ENCODE measurements around the gene PLEKHG2.

Gene PLEKHG2

DNA sequence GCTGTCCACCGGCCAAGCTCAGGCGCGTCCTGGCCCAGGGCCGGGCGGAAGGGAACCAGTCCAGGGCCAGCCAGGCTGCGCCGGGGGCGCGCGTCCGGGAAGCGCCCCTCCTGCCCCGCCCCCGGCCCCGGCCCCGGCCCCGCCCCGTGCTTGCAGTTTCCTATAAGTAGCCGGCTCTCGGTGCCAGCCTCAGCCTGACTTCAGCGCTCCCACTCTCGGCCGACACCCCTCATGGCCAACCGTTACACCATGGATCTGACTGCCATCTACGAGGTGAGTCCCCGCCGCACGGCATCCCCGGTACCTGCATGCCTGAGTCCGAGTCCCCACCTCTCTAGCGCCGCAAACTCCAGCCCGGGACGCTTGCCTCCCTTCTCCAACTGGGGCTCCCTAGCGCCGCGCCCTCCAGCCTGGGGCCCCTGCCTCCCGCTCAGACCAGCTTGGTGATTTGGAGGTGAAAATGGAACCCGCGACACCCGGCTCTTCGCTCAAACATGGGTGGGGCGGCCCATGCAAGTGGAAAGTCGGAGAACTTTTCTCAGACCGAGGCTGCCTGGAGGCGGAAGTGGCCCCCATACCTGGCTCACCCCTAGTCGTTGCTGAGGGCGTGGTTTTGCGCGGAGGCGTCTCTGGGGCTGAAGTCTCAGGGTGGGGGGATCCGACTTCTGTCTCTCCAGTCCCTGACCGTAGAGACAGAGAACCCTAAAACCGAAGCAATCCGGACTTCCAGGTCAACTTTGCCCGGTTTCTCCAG is 5.6 kb upstream of the PLEKHG2 start, which contains the start of gene ZFP36:
TSS of gene ZFP36 (plus strand) at position 192 of the 754 bp plus-strand sequence. CDS start at position 250, 58 bp downstream.
- DNase-seq = peak; percentile 50

DNA sequence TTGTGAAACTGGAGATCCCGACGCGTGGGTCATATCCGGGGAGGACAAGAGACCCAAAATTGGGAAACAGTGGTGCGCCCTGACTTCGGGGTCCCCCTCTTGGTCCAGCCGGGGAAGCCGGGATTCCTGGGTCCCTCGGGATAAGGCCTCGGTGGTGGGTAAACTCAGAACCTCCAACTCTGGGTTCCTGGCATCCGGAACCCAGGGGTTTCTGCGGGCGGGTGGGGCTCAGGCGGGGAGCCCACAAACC is 5.1 kb upstream of the PLEKHG2 start:
- DNase-seq = no peak

DNA sequence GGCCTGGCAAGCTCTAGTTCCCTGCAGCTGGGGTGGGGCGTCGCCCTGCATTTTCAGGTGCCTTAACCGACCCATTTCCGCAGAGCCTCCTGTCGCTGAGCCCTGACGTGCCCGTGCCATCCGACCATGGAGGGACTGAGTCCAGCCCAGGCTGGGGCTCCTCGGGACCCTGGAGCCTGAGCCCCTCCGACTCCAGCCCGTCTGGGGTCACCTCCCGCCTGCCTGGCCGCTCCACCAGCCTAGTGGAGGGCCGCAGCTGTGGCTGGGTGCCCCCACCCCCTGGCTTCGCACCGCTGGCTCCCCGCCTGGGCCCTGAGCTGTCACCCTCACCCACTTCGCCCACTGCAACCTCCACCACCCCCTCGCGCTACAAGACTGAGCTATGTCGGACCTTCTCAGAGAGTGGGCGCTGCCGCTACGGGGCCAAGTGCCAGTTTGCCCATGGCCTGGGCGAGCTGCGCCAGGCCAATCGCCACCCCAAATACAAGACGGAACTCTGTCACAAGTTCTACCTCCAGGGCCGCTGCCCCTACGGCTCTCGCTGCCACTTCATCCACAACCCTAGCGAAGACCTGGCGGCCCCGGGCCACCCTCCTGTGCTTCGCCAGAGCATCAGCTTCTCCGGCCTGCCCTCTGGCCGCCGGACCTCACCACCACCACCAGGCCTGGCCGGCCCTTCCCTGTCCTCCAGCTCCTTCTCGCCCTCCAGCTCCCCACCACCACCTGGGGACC is 4.6 kb upstream of the PLEKHG2 start:
- DNase-seq = no peak

DNA sequence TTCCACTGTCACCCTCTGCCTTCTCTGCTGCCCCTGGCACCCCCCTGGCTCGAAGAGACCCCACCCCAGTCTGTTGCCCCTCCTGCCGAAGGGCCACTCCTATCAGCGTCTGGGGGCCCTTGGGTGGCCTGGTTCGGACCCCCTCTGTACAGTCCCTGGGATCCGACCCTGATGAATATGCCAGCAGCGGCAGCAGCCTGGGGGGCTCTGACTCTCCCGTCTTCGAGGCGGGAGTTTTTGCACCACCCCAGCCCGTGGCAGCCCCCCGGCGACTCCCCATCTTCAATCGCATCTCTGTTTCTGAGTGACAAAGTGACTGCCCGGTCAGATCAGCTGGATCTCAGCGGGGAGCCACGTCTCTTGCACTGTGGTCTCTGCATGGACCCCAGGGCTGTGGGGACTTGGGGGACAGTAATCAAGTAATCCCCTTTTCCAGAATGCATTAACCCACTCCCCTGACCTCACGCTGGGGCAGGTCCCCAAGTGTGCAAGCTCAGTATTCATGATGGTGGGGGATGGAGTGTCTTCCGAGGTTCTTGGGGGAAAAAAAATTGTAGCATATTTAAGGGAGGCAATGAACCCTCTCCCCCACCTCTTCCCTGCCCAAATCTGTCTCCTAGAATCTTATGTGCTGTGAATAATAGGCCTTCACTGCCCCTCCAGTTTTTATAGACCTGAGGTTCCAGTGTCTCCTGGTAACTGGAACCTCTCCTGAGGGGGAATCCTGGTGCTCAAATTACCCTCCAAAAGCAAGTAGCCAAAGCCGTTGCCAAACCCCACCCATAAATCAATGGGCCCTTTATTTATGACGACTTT is 3.9 kb upstream of the PLEKHG2 start:
- no peak for DNase-seq

DNA sequence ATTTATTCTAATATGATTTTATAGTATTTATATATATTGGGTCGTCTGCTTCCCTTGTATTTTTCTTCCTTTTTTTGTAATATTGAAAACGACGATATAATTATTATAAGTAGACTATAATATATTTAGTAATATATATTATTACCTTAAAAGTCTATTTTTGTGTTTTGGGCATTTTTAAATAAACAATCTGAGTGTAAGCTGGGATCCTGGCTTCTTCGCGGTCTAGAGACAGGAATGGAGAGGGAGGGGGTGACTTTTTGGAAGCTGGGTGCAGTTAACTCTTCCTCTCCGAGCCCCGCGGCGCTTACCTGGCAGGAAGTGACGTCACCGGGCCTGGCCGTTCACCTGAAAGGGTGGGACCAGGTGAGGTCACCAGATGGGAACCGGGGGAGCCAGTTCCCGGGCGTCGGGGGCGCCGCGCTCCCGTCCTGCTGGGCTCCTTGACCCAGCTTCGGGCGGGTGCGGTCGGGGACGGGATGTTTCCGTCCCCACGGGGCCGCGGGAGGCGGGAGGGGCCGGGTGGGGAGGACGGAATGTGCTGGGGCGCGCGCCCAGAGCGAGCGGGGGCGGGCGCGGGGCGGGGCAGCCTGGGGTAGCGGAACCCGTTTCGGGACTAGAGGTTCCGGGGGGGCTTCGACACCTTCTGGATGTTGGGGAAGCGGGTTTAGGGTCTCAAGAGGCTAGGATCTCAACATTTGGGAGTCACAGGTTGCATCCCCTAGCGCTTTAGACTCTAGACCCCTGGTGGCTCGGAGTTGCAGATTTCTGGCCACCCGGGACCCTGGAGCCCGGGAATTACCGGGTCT is 3.1 kb upstream of the PLEKHG2 start:
- peak; percentile 91 for DNase-seq

DNA sequence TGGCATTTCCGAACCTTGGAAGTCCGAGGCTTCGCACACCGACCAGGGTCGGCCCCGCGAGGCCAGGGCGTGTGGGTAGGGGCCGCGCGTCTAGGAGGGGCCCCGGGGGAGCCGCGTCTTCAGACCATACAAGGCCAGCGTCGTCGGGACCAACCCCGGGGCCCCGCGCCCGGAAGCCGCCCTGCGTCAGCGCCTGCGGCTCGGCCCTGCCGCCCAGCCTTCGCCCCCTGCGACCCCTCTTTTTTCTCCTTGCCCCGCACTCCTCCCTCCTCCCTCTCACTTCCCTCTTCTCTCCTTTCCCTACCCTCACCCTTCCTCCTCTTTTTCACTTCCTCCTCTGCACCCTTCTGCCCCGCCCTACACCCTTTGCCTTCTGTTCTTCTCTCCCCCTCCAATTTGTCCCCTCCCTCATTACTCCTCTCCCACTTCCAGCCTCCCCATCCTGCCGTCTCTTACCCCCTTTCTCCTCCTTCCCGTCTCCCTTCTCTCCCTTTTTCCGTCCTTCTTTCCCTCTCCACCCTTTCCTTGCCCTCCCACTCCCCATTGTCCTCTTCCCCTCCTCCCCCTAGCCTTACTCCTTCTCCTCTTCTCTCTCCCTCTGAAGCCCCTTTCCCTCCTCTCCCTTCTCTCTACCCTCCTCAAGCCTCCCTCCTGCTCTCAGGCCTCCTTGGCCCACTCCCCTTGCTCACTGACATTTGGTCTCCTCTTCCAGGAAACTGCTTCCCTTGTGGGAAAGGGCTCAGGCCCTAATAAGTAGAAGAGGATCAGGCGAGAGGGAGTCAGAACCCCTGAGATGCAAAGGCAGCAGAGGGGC is 2.2 kb upstream of the PLEKHG2 start:
- no peak for DNase-seq

DNA sequence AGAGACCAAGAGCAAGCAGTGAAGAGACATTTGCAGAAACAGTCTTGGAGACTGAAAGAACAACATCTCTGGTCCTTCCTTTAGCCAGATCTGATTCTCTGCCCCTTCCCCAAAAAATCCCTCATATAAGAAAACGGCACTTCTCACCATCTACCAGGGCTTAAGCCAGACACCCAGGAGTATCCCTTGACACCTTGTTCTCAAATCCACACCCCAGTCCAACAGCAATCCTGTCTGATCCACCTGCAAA is 1.7 kb upstream of the PLEKHG2 start:
- no peak for DNase-seq

DNA sequence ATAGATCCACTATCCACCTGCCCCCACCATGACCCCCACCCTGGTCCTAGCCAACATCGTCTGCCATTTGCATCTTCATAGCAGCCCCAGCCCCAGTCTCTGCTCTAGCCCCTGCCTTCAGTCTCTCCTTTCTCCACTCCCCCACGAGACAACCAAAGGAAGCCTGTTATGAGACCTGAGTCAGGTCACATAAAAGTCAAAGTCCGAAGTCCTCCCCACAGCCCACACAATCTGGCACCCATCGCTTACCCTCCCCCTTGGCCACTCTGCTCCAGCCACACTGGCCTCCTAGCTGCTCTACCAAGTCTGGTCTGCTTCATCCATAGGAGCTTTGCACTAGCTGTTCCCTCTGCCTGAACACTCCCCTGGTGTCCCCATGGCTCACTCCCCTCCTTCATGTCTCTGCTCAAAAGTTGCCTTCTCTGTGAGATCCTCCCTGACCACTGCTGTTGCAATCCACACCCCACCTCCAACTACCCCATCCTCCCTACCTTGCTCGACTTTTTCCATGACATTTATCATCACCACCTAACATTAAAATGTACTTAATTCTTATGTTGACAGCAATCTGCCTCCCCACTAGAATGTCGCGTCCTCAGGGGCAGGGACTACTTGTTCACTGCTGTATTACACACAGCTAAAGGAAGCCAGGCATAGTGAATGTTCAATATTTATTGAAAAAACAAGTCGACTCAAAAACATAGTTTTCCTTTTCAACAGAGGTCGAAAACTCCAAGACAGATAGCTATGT is 1.2 kb upstream of the PLEKHG2 start:
- DNase-seq = no peak

DNA sequence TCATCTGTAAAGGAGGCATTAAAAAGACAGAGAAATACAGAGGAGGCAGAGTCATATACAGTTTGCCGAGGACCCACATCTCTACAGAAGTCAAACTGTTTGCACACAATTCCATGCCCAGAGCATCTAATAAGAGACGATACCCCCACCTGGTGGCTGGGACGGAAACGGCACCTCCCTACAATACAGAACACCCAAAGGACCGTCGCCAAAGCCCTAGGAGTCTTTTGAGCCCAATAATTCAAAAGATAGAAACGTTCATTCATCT is 703 bp upstream of the PLEKHG2 start:
- DNase-seq = peak; percentile 81

DNA sequence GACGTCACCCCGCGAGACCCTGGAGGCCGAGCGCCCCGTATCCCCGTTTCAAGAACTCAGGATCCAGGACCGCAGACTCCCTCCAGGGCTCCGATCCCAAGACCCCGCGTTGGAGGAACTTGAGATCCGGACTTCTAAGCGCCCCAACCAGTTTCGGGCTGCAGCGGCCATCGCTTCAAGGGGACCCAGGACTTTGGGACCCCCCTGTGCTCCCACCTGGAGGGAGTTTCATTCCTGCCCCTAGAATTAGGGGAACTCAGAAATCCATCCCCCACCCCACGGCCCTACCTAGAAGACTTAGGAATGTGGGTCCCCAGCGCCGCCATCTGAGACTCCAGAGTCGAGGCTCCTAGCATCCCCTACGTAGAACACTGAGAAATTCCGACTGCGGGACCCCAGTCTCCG is 400 bp downstream of the PLEKHG2 start:
- DNase-seq = no peak

DNA sequence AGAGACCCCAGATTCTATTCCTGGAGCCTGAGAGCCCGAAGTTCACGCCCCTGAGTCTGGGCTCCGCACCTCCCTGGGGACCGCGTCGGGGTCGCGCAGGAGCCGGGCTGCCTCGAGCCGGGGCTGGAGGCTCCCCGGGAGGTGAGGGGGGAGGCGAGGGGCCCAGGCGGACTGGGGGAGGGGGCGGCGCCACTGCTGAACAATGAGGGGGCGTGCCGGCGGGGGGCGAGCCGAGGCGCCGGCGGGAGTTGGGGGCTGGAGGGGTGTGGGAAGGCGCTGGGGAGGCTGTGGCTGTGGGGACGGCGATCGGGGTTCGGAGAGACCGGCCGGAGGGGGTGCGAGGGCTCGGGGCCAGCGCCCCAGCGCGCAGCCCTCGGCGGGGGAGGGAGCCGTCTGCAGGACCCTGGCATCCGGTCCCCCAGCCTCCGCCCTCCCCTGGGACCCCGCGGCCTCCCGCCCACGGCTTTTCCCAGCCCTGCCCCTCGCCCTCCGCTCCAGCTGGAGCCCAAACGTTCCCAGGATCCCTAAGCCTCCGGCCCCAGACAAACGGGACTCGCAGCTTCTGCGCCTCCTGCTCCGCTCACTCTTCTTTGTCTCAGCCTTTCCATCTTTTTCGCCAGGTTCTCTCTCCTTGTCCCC is 922 bp downstream of the PLEKHG2 start:
- DNase-seq = no peak

DNA sequence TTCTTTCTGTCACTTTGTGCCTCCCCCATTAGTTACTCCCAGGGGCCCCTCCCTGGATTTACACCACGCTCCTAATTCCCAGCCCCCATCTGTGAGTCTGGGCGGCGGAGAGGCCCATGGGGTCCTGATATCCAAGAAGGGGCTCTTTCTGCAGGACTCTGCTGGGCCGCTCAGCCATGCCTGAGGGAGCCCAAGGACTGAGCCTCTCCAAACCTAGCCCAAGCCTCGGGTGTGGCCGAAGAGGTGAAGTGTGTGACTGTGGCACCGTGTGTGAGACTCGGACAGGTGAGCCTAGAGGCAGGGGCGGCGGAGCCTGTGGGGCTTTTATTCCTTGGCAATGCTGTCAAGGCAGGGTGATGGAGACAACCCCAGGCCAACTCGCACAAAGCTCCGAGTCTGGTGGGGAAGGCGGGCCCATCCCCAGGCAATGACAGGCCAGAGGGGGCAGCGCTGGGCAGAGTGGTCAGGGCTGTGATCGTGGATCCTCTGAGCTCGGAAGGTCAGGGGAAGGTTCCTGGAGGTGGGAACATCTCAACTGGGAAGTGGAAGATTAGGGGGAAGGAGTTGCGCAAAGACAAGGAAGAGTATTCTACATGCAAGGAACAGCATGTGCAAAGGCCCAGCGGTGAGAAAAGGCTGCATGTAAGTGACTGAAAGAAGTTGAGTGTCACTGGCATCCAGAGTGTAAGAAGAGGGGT is 1.6 kb downstream of the PLEKHG2 start:
- DNase-seq = no peak

DNA sequence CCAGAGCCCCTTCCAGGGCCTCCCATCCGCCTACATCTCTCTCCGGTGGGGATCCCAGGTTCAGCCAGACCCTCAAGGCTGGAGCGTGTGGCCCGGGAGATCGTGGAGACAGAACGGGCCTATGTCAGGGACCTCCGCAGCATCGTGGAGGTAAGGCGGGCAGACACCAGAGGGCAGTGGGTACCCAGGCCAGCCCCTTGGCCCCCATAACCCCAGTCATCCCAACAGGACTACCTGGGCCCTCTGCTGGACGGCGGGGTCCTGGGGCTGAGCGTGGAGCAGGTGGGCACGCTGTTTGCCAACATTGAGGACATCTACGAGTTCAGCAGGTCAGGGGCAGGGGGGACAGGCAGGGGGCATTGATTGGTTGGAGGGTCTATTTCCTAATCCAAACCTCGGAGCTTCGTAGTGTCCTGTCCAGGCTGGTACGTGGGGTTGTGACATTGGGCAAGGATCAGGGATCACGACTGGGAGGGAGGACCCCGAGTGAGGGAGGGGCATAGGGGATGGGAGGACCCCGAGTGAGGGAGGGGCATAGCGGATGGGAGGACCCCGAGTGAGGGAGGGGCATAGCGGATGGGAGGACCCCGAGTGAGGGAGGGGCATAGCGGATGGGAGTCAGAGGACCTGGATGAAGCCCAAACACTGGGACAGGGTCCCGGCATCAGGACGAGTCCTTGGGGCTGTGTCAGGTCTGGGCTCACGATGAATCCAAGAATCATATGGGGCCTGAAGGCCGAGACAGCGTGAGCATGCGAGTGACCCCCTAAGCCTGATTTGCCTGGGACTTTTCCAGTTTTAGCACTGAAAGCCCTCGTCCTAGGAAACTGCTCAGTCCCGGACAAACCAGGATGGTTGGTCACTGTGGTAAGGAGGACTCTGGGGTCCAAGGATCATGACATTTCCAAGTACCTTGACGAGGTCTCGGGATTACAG is 2.9 kb downstream of the PLEKHG2 start:
- no peak for DNase-seq

DNA sequence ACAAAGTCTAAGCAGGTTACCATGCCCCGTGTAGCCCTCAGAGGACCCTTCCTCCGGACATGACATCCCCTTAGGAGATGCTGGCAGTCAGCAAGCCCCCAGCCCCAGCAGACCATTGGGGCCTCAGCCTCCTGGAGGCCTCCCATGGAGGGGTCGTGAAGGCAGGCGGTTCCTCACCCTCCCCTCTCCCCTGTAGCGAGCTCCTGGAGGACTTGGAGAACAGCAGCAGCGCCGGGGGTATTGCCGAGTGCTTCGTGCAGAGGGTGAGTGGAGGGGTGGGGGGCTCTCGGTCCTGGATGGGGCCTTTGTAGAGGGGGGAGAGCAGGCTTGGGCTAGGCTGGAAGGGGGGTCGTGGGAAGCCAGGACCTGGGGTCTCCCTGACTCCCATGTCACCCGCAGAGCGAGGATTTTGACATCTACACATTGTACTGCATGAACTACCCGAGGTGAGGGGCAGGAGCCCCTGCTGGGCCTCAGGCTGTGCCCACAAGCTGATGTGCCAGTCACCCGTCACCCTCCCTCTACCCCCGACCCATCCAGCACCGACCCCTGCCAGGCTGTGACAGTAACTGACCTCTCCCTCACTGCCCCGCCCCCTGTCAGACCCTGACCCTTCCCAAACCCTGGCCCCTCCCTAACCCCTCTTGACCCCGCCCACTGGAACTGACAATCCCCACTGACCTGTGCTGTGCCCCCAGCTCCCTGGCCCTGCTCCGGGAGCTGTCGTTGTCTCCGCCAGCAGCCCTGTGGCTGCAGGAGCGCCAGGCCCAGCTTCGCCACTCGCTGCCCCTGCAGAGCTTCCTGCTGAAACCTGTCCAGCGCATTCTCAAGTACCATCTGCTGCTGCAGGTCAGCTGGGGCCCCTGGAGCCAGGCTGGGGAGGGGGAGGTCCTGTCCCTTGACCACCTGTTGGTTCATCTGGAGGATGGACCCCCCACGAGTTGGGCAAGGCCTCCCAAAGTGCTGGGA is 4.0 kb downstream of the PLEKHG2 start:
- DNase-seq = no peak

DNA sequence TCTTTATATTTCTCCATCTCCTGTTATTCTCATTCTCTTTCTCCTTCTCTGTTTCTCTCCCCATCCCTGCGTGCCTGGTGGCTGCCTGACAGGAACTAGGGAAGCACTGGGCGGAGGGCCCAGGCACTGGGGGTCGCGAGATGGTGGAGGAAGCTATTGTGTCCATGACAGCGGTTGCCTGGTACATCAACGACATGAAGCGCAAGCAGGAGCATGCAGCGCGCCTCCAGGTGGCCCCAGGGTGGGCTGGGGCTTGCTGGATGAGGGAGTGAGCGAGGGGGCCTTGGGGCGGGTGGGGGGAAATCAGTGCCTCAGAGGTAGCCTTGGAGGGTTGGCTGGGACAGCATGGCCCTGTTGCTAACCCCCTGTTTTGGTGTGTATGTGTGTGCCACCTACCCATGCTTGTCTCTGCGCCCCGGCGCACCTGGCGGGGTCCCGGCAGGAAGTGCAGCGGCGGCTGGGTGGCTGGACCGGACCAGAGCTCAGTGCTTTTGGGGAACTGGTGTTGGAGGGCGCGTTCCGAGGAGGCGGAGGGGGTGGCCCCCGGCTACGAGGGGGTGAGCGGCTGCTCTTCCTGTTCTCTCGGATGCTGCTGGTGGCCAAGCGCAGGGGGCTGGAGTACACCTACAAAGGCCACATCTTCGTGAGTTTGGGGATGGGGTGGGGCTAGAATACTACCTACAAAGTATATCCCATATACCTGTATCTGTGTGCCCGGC is 5.2 kb downstream of the PLEKHG2 start:
- no peak for DNase-seq

DNA sequence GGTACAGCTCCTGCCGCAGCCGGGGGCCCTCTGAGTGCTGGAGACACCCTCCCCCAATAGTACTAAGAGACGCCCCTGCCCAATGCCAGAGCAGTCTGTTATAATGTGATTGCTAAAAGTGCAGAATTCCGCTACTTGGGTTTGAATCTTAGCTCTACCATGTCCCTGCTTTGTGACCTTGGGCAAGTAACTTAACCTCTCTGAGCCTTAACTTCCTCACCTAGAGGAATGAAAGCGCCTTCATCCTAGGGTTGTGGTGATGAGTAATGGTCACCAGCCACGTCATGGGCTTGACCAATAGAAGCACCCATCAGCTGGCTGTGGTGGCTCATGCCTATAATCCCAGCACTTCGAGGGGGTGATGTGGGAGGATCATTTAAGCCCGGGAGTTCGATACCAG is 6.5 kb downstream of the PLEKHG2 start:
- DNase-seq = no peak

DNA sequence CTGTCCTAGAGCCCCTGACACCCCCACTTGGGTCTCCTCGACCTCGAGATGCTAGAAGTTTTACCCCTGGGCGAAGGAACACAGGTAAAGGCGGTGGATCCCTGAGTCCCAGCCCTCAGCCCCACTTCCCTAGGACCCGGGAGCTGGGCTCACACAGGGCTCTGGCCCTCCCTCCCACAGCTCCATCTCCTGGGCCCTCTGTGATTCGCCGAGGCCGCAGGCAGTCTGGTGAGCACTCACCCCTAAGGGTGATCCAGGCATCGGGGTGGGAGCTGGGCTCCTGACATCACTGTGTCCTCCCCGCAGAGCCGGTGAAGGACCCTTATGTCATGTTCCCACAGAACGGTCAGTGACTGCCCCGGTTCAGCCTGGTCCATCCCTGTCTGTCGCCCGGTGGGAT is 8.3 kb downstream of the PLEKHG2 start:
- no peak for DNase-seq

DNA sequence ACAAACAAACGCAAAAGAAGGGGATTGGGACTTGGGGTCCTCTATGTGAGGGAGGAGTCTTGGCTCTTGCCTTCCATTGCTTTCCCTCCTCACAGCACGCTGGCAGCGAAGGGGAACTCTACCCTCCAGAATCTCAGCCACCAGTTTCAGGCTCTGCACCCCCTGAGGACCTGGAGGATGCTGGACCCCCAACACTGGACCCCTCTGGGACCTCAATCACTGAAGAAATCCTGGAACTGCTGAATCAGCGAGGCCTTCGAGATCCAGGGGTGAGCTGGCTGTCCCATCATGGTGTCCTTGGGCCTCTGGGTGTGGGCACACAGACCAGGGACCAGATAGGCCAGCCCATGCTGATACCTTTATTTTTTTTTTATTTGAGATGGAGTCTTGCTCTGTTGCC is 9.6 kb downstream of the PLEKHG2 start:
- DNase-seq = no peak

All from NCI-H774 (cell line).